Aorta (tissue), 5 donors: Measurements from ENCODE around the gene PYCARD. TPM values are rescaled to one million over a fixed set of nuclear protein-coding genes. Genes with fewer than 3 reads are reported as not detected.

Experiments used
- ATAC-seq: fragments of 200-7000 bp; cut with Tn5 transposase; one replicate; pipeline ENCODE4 v1.9.1; 2022; ENCODE audit warnings: moderate library complexity; ENCODE audit not compliant: low FRiP score
- DNase-seq, 2 donors: peaks; one replicate each; pipeline ENCODE4 v3.0.0-alpha.2; 2020
- H3K27ac ChIP-seq, 2 donors: one replicate each; pipeline ENCODE4 v1.5.1; 2013; ENCODE audit warnings: low read length in 2 of 2, mild to moderate bottlenecking in 2 of 2, moderate library complexity in 2 of 2, control low read depth in 1 of 2, inconsistent platforms in 1 of 2, low read depth in 1 of 2
- H3K27me3 ChIP-seq, 2 donors: one replicate each; pipeline ENCODE4 v1.6.1; 2013; ENCODE audit warnings: control low read depth in 1 of 2, low read length in 1 of 2, mild to moderate bottlenecking in 1 of 2, moderate library complexity in 1 of 2; ENCODE audit not compliant: insufficient read depth in 2 of 2, control insufficient read depth in 1 of 2
- H3K36me3 ChIP-seq, 2 donors: one replicate each; pipeline ENCODE4 v1.6.1; 2013; ENCODE audit warnings: control low read depth in 1 of 2, low read length in 1 of 2, mild to moderate bottlenecking in 1 of 2; ENCODE audit not compliant: insufficient read depth in 2 of 2, control insufficient read depth in 1 of 2
- H3K4me1 ChIP-seq, 2 donors: one replicate each; pipeline ENCODE4 v1.6.1; 2013; ENCODE audit warnings: low read length in 2 of 2, control low read depth in 1 of 2, mild to moderate bottlenecking in 1 of 2, moderate library complexity in 1 of 2; ENCODE audit not compliant: insufficient read depth in 2 of 2, control insufficient read depth in 1 of 2
- H3K4me3 ChIP-seq, 2 donors: one replicate each; pipeline ENCODE4 v1.5.1; 2013; ENCODE audit warnings: low read length in 2 of 2, control low read depth in 1 of 2, mild to moderate bottlenecking in 1 of 2
- H3K9me3 ChIP-seq: one replicate; pipeline ENCODE4 v1.6.1; 2013; ENCODE audit warnings: mild to moderate bottlenecking, low read length; ENCODE audit not compliant: control insufficient read depth
- WGBS, 2 donors: extraction: QIAGEN DNeasy Blood & Tissue Kit; methylation state at CpG; one replicate each; pipeline ENCODE4 v1.1.7; 2013; 5-methylcytosine and 5-hydroxymethylcytosine counted together
- intact Hi-C, 2 donors: fragments of 100-400 bp; cut with DNase I; formaldehyde crosslinking; loops; one replicate each; pipeline versions ENCODE4 v1.14.2 to v1.15.0; 2022
- polyA plus RNA-seq, 2 donors: library from polyadenylated mRNA; stranded (reverse); fragments of 200-250 nt; gene quantifications; one replicate each; pipeline ENCODE4 v1.2.3, GENCODE V29; 2013
- total RNA-seq, 2 donors: library from RNA; stranded (reverse); fragmentation: NEBNext Ultra II Directional; extraction: Animal tissue kit (Norgen Biotek cat#: 25700); gene quantifications; one replicate each; pipeline ENCODE4 v1.2.1, GENCODE V29; 2021
- donor health status: healthy with polysubstance abuse.
- donor health status: Bipolar disorder and iron deficiency.
- donor health status: DM: no; HTN: no; CAD: no.
- donor health status: DM: no; HTN: no; CAD: no.
- donor health status: DM: yes; HTN: yes; CAD: no.

Gene PYCARD
- total and polyA plus RNA-seq, 4 donors: 13.3 to 52.7 (median 19.3) TPM

DNA sequence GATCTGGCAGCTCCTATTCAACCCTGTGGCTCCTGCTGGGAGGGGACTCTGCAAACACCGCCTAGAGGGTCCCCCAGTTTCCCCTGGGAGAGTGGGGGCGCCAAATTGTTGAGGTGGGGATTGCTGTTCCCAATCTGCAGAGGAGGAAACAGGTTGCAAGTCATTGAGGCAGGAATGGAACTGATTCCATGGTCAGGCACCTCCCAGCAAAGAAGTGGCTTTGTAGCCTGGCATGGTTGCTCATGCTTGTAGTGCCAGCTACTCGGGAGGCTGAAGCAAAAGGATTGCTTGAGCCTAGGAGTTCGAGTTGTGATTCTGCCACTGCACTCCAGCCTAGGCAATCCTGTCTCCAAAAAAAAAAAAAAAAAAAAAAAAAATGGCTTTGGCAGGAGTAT is 14.6 kb upstream of the PYCARD start:
- ATAC-seq (no peak), DNase-seq (no peak)
- Histone ChIP-seq H3K27ac (no peak overlapping the region), H3K27me3 (no peaks in the 10 kb centered on the region), H3K4me1 (no peaks in the 10 kb centered on the region), H3K4me3 (no peak overlapping the region), H3K36me3 (no peaks in the 10 kb centered on the region), H3K9me3 (no peaks in the 10 kb centered on the region)
- intact Hi-C loops: loop anchor here in 1 of 2 donors (10.0 kb wide), 1 partner anchor 488 kb away; no protein-coding TSS in a partner anchor
- WGBS, 2 donors: 13% methylated on average over 4 of the region's 4 CpGs

DNA sequence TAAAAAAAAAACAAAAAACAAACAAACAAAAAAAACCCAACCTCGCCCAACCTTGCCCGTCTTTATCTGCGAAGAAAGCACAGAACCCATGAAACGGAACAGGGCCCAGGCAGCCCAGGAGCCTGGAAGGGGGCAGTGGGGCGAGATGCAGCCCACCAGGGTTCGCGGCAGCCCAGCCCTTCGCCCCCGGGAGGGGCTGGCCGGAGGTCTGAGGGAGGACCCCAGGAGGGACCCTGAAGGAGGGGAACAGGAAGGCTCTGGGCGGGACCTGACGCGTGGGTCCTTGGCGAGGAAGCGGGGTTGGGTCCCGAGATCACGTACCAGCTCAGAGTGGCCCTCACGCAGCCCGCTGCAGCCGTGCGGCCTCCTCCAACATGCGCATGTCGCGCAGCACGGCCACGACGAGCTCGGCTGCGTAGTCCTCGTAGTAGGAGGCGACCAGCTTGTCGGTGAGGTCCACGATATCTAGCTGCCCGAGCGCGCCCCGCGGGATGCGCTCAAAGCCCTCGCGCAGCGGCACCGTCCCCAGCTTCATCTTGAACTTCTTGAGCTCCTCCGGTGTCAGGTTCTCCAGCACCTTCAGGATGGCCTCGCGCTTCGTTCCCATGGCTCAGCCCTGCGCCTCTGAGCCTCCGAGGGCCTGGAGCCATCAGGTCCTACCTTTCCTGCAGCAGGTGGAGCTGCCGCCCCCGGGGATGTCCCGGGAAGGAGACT is 14.0 kb upstream of the PYCARD start, which contains the start of gene PYDC1:
PYDC1 (minus strand) TSS at position 714 of the 714 bp plus-strand sequence; CDS start at position 607, 107 bp downstream.
- DNase-seq (no peak), ATAC-seq (no peak)
- Histone ChIP-seq H3K36me3 (no peaks in the 10 kb centered on the region), H3K9me3 (no peaks in the 10 kb centered on the region), H3K4me1 (no peaks in the 10 kb centered on the region), H3K27ac (no peak within 1 kb of the TSS), H3K27me3 (no peaks in the 10 kb centered on the region), H3K4me3 (no peak within 1 kb of the TSS)
- WGBS, 2 donors: 3 to 4% methylated on average over 50 to 52 of the region's 52 CpGs
- intact Hi-C loops: loop anchor here in 1 of 2 donors (10.0 kb wide), 1 partner anchor 488 kb away; no protein-coding TSS in a partner anchor

DNA sequence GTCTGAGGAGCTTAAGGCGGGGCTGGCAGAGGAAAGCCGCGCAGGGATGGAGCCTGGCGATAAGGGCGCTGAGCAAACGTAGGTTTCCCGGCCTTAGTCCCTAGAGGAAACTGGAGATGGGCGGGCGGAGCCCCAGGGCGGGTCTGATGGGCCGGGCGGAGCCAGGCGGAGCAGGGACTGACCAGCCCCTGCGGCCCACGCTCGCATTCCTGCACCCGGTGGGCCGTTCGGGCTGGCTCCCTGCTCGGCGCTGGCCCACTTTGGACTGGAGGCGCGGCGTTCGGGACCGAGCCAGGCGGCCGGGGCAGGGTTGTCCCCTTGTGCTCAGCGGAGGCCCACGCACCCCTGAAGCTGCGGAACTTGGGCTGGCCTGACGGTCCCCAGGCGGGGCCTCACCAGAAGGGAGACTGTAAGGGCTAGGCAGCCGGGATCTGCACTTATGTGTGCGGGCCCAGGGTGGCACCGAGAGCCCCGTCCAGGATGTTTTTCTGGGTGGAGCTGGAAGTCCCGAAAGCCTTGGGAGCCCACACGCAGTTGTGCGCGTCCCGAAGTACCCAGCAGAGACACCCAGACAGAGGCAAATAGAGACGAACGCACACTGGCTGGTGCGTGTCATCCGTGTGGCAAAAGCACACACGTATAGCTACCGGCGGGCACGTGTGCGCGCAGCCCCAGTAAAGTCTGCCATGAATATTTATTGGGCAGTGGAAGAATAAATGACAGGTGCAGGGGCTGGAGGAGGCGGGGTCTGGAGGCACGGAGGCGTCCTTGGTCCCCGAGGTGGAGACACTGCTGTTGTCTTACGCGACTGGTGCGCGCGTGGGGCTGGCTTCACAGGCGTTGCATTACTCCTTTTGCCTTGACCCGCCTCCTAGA is 13.0 kb upstream of the PYCARD start:
- H3K27ac ChIP-seq: no peak overlapping the region
- DNase-seq: peak; percentile 73 to 86
- intact Hi-C loops: loop anchor here in 1 of 2 donors (10.0 kb wide), 1 partner anchor 489 kb away; no protein-coding TSS in a partner anchor
- no peaks in the 10 kb centered on the region for H3K36me3 ChIP-seq
- no peaks in the 10 kb centered on the region for H3K27me3 ChIP-seq
- peak overlapping the region; percentile 1 to 8 for H3K4me3 ChIP-seq
- no peaks in the 10 kb centered on the region for H3K9me3 ChIP-seq
- no peaks in the 10 kb centered on the region for H3K4me1 ChIP-seq
- peak; percentile 75 for ATAC-seq
- WGBS, 2 donors: 1% methylated on average over 62 to 63 of the region's 63 CpGs

- no peaks in the 10 kb centered on the region for H3K27me3 ChIP-seq
- DNase-seq (no peak), ATAC-seq (peak; percentile 44)
- no peaks in the 10 kb centered on the region for H3K36me3 ChIP-seq
- H3K4me1 ChIP-seq: no peaks in the 10 kb centered on the region
- H3K9me3 ChIP-seq: no peaks in the 10 kb centered on the region
- H3K27ac ChIP-seq: no peak overlapping the region
- WGBS, 2 donors: 2 to 5% methylated on average over 50 to 58 of the region's 58 CpGs
- intact Hi-C loops: loop anchor here in 1 of 2 donors (10.0 kb wide), 1 partner anchor 490 kb away; no protein-coding TSS in a partner anchor
- peak overlapping the region in 1 of 2 donors; percentile 8 for H3K4me3 ChIP-seq
Observed at GRCh38 chr16:31214708-31215286, 12.2 kb upstream of the PYCARD start.

- Histone ChIP-seq H3K27ac (no peak within 1 kb of the TSS), H3K4me1 (no peaks in the 10 kb centered on the region), H3K36me3 (no peaks in the 10 kb centered on the region), H3K4me3 (peak within 1 kb of the TSS in 1 of 2 donors; percentile 8), H3K27me3 (no peaks in the 10 kb centered on the region), H3K9me3 (no peaks in the 10 kb centered on the region)
- 71 to 87% methylated on average over 14 to 25 of the region's 25 CpGs for WGBS, 2 donors
- DNase-seq: no peak
- intact Hi-C loops: loop anchor here in 1 of 2 donors (10.0 kb wide), 1 partner anchor 491 kb away; no protein-coding TSS in a partner anchor
- ATAC-seq: peak; percentile 9
Observed at GRCh38 chr16:31213877-31214707, 11.5 kb upstream of the PYCARD start, which contains the start of gene TRIM72. TSS of gene TRIM72 (plus strand) at chr16:31214119. CDS start at chr16:31214739, 620 bp downstream.

DNA sequence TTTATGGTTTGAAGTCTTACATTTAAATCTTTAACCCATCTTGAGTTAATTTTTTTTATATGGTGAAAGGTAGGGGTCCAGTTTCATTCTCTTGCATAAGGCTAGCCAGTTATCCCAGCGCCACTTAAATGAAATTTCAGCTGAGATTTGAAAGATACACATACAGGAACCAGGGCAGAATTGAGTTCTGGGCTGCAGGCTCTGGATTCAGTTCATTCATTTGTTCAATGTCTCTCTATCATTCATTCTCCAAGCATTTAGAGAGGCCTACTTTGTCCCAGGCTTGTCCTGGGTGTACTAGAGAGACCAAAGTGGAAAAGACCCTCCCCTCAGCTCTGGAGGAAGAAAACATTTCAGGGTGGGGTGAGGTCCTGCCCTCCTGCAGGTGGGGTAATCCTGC is 10.8 kb upstream of the PYCARD start:
- Histone ChIP-seq H3K27me3 (no peaks in the 10 kb centered on the region), H3K4me1 (no peaks in the 10 kb centered on the region), H3K27ac (no peak overlapping the region), H3K9me3 (no peaks in the 10 kb centered on the region), H3K4me3 (no peak overlapping the region), H3K36me3 (no peaks in the 10 kb centered on the region)
- ATAC-seq: no peak
- intact Hi-C loops: loop anchor here in 1 of 2 donors (10.0 kb wide), 1 partner anchor 491 kb away; no protein-coding TSS in a partner anchor
- no peak for DNase-seq
- WGBS, 2 donors: 88 to 98% methylated on average over 1 of the region's 1 CpG

DNA sequence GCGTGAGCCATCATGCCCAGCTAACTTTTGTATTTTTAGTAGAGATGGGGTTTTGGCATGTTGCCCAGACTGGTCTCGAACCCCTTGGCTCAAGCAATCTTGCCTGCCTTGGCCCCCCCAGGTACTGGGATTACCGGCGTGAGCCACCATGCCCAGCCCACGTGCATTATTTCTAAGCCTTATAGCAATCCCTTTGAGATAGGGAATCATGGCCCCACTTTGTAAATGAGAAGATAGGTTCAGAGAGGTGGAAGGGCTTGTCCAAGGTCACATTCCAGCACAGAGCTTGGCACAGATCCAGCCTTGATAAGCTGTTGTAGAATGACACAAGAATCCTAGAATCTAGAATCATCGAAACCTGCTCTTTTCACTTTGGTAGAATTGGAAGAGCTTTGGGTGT is 4.2 kb upstream of the PYCARD start:
- no peak for ATAC-seq

More for the DNA sequence above, 4.2 kb upstream of the PYCARD start:
- Histone ChIP-seq H3K4me1 (no peaks in the 10 kb centered on the region), H3K4me3 (no peak overlapping the region), H3K27me3 (no peaks in the 10 kb centered on the region), H3K36me3 (no peaks in the 10 kb centered on the region), H3K27ac (no peak overlapping the region), H3K9me3 (no peaks in the 10 kb centered on the region)
- peak; percentile 32 to 54 for DNase-seq
- WGBS, 2 donors: 55 to 56% methylated on average over 6 of the region's 6 CpGs
- intact Hi-C loops: no loop called here
